RWPE2 (cell line): ENCODE data around the gene ACSL6.

ENCODE experiments used
- ATAC-seq: fragments of 200-7000 bp; cut with Tn5 transposase; 3 replicates; pipeline ENCODE4 v1.9.1; 2021; ENCODE audit warnings: low read depth
- DNase-seq: peaks from one replicate; pipeline ENCODE4 v3.0.0-alpha.2; 2020; ENCODE audit warnings: low spot score
- H3K27ac ChIP-seq: fragments of 450-650 bp; 2 replicates; pipeline ENCODE4 v1.5.1; 2017; ENCODE audit warnings: mild to moderate bottlenecking; ENCODE audit not compliant: poor library complexity, severe bottlenecking
- H3K27me3 ChIP-seq: fragments of 250-450 bp; sonication (Bioruptor Pico); 2 replicates; pipeline ENCODE4 v1.5.1; 2021; ENCODE audit warnings: mild to moderate bottlenecking, moderate library complexity; ENCODE audit not compliant: insufficient read depth, poor library complexity, severe bottlenecking
- H3K36me3 ChIP-seq: fragments of 250-450 bp; sonication (Bioruptor Pico); 2 replicates; pipeline ENCODE4 v1.5.1; 2020; ENCODE audit warnings: low read depth, mild to moderate bottlenecking, moderate library complexity
- H3K4me1 ChIP-seq: fragments of 250-450 bp; sonication (Bioruptor Pico); 2 replicates; pipeline ENCODE4 v1.5.1; 2021; ENCODE audit warnings: mild to moderate bottlenecking, moderate library complexity; ENCODE audit not compliant: insufficient read depth, poor library complexity, severe bottlenecking
- H3K4me3 ChIP-seq: fragments of 250-450 bp; sonication (Bioruptor Pico); 2 replicates; pipeline ENCODE4 v1.5.1; 2021; ENCODE audit warnings: mild to moderate bottlenecking, moderate library complexity; ENCODE audit not compliant: severe bottlenecking
- H3K9me3 ChIP-seq: fragments of 250-450 bp; sonication (Bioruptor Pico); 2 replicates; pipeline ENCODE4 v1.5.1; 2021; ENCODE audit warnings: mild to moderate bottlenecking, moderate library complexity; ENCODE audit not compliant: severe bottlenecking
- CTCF ChIP-seq: fragments of 450-650 bp; IDR thresholded peaks from one replicate; pipeline ENCODE4 v1.5.1; 2017; ENCODE audit warnings: mild to moderate bottlenecking, moderate library complexity; ENCODE audit not compliant: poor library complexity, severe bottlenecking

The ACSL6 gene

GRCh38 chr5:132029609-132030330 is 18.3 kb upstream of the ACSL6 start:
- DNase-seq (no peak), ATAC-seq (no peak)
- no peak for TF ChIP-seq CTCF
- Histone ChIP-seq H3K4me3 (no peak overlapping the region), H3K9me3 (peaks cover 5% of the 10 kb centered on the region), H3K4me1 (no peaks in the 10 kb centered on the region), H3K27ac (no peak overlapping the region), H3K36me3 (no peaks in the 10 kb centered on the region), H3K27me3 (peaks cover 15% of the 10 kb centered on the region)

- DNase-seq: peak; percentile 57
- no peak overlapping the region for H3K4me3 ChIP-seq
- no peak for ATAC-seq
- H3K27me3 ChIP-seq: peaks cover 4% of the 10 kb centered on the region
- TF ChIP-seq CTCF: no peak
- no peaks in the 10 kb centered on the region for H3K36me3 ChIP-seq
- H3K27ac ChIP-seq: no peak overlapping the region
- no peaks in the 10 kb centered on the region for H3K4me1 ChIP-seq
- H3K9me3 ChIP-seq: no peaks in the 10 kb centered on the region
These were observed 15.6 kb upstream of the ACSL6 start for GRCh38 chr5:132027027-132027426.

- ATAC-seq (no peak), DNase-seq (peak; percentile 51)
- no peak for TF ChIP-seq CTCF
- Histone ChIP-seq H3K27ac (no peak overlapping the region), H3K27me3 (peaks cover 4% of the 10 kb centered on the region), H3K36me3 (no peaks in the 10 kb centered on the region), H3K4me3 (no peak overlapping the region), H3K4me1 (no peaks in the 10 kb centered on the region), H3K9me3 (no peaks in the 10 kb centered on the region)
These were observed 15.1 kb upstream of the ACSL6 start for GRCh38 chr5:132026516-132027008.

- Histone ChIP-seq H3K36me3 (no peaks in the 10 kb centered on the region), H3K4me1 (no peaks in the 10 kb centered on the region), H3K27me3 (peaks cover 4% of the 10 kb centered on the region), H3K4me3 (no peak overlapping the region), H3K9me3 (no peaks in the 10 kb centered on the region), H3K27ac (no peak overlapping the region)
- DNase-seq (peak; percentile 41), ATAC-seq (no peak)
- no peak for TF ChIP-seq CTCF
These were observed 14.0 kb upstream of the ACSL6 start for GRCh38 chr5:132025403-132025971.

- Histone ChIP-seq H3K4me1 (no peaks in the 10 kb centered on the region), H3K27ac (no peak overlapping the region), H3K36me3 (no peaks in the 10 kb centered on the region), H3K4me3 (no peak overlapping the region), H3K27me3 (peaks cover 4% of the 10 kb centered on the region), H3K9me3 (no peaks in the 10 kb centered on the region)
- no peak for TF ChIP-seq CTCF
- DNase-seq: no peak
- no peak for ATAC-seq
These were observed 13.4 kb upstream of the ACSL6 start for GRCh38 chr5:132024789-132025402.
